Measurements from ENCODE around the gene PRRC2C. TPM values are rescaled to one million over a fixed set of nuclear protein-coding genes. Genes with fewer than 3 reads are reported as not detected.

PRRC2C gene
- total RNA-seq, 2 donors from 2014 or later = 211 to 248 TPM

- no peaks in the 10 kb centered on the region for H3K9me3 Mint-ChIP-seq
- no peak overlapping the region for H3K27ac Mint-ChIP-seq
- H3K36me3 Mint-ChIP-seq = no peaks in the 10 kb centered on the region
- DNase-seq (ENCODE audit: low spot score in 2 of 2) (no peak), ATAC-seq (no peak)
Observed at GRCh38 chr1:171636141-171636540, 150.8 kb downstream of the PRRC2C start.

- DNase-seq (ENCODE audit: low spot score in 2 of 2) (no peak), ATAC-seq (no peak)
- H3K9me3 Mint-ChIP-seq = no peaks in the 10 kb centered on the region
- no peaks in the 10 kb centered on the region for H3K36me3 Mint-ChIP-seq
- no peak overlapping the region for H3K27ac Mint-ChIP-seq
Observed at GRCh38 chr1:171637928-171638576, 152.7 kb downstream of the PRRC2C start.

GRCh38 chr1:171640225-171640624, 154.9 kb downstream of the PRRC2C start:
- H3K36me3 Mint-ChIP-seq = no peaks in the 10 kb centered on the region
- ATAC-seq (no peak), DNase-seq (ENCODE audit: low spot score in 2 of 2) (no peak)
- no peak overlapping the region for H3K27ac Mint-ChIP-seq
- no peaks in the 10 kb centered on the region for H3K9me3 Mint-ChIP-seq

GRCh38 chr1:171641076-171641864, 155.9 kb downstream of the PRRC2C start:
- DNase-seq (ENCODE audit: low spot score in 2 of 2) (no peak), ATAC-seq (no peak)
- Mint-ChIP-seq H3K9me3 (no peaks in the 10 kb centered on the region), H3K36me3 (no peaks in the 10 kb centered on the region), H3K27ac (no peak overlapping the region)

GRCh38 chr1:171642197-171642596, 156.9 kb downstream of the PRRC2C start:
- ATAC-seq = no peak
- Mint-ChIP-seq H3K9me3 (no peaks in the 10 kb centered on the region), H3K27ac (no peak overlapping the region), H3K36me3 (no peaks in the 10 kb centered on the region)
- no peak for DNase-seq (ENCODE audit: low spot score in 2 of 2)

Other genes starting within 250 kb of the PRRC2C start
- not detected for gene FMO1, start 237.0 kb upstream of the PRRC2C start, total RNA-seq
- gene FMO4, start 171.3 kb upstream of the PRRC2C start, total RNA-seq = 1 to 10 TPM; 2.4 to 2.9 TPM
- under 1 TPM in 1 of 2 donors, not detected in 1; 0.23 TPM for gene MYOCOS, start 136.7 kb downstream of the PRRC2C start, total RNA-seq
- not detected for gene MYOC, start 167.2 kb downstream of the PRRC2C start, total RNA-seq

Measured in activated naive CD4-positive, alpha-beta T cell treated with anti-CD3 and anti-CD28 coated beads, Interleukin-2, amount 50 U/mL, for 72 hours (primary cell).